HG02870 (cell line): ENCODE results near the gene C1QTNF3.
A peak's percentile ranks its signal among the peaks of the same experiment; 100 is the strongest.
"Not testable (repeated sequence)": the region's sequence is repeated elsewhere in the genome, so short reads cannot be mapped to it uniquely, and the experiment has no call there.

Experiments
- ATAC-seq: cut with Tn5 transposase; IDR thresholded peaks from one replicate; pipeline ENCODE4 v1.9.1; 2021; ENCODE audit warnings: mild to moderate bottlenecking, moderate library complexity; ENCODE audit not compliant: unreplicated experiment

C1QTNF3 gene

GRCh38 chr5:34026089-34026761 lies 16.8 kb downstream of the C1QTNF3 start:
- ATAC-seq: no peak

- ATAC-seq: peak; percentile 97
Observed at GRCh38 chr5:34022121-34022705, 20.8 kb downstream of the C1QTNF3 start.

DNA sequence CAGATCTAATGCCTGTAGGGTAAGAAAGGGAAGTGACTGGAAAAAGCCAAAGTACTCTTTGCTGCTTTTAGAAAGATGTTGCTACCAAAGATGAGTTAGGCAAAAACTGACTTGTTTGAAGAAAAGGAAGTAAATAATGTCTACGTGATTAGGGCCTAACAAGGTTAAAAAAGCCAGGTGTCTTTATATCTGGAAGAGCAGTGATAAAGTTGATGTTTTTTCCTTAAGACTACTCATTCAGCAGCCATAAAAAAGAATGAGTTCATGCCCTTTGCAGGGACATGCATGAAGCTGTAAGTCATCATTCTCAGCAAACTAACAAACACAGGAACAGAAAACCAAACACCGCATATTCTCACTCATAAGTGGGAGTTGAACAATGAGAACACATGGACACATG lies 21.7 kb downstream of the C1QTNF3 start:
- no peak for ATAC-seq

- no peak for ATAC-seq
Observed at GRCh38 chr5:34020726-34021125, 22.3 kb downstream of the C1QTNF3 start.

DNA sequence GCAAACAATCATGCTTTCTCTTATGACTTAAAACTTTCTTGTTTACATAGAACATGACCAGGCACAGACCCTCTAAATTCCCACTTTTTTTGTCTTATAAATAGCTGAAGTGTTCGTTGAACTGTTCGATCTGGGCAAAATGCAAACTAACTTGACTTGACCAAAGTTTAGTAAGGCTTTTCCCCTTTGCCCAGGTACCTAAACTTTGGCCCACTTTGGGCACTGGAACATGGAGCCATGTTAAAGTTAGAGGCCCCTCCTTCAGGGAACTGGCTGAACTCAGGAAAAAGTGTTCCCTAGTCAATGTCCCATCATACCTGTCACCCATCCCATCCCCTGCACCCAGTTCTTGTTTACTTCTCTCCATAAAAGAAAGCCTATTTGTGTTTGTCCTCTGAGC lies 25.8 kb downstream of the C1QTNF3 start:
- no peak for ATAC-seq

DNA sequence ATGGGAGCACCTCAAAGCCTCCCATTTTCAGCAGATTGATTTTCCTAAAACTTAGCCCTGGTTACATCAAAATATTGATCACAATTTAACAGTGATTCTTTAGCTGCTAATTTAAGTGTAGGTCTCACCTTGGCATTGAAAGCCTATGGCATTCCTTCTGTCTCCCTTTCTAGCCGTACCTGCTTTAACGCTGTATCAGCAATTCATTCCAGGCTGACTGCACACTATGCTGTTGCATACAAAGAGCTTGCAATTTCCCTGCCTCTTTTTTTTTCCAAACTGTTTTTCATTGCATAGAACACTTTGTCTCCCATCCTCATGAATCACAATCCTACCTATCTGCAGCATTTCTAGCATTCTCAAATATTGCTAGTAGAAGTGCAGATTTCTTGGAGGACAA lies 26.3 kb downstream of the C1QTNF3 start:
- no peak for ATAC-seq

DNA sequence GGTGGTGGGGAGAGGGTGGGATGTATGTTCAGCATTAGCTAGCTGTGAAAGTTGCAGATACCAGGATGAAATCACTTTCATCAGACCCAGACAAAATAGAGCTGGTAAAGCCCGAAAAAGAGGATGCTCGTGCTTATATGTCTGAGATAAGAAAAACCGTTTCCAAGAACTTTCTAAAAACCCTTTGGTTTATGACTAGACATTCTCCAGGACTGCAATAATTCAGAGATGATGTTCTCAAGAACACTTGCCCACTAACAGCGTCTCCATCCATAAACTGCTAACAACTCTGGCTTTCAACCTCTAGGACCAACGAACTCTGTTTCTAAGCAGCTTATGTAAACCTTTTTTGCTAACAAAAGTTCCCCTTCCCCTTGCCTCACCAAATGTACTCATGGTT lies 26.8 kb downstream of the C1QTNF3 start:
- ATAC-seq: no peak

DNA sequence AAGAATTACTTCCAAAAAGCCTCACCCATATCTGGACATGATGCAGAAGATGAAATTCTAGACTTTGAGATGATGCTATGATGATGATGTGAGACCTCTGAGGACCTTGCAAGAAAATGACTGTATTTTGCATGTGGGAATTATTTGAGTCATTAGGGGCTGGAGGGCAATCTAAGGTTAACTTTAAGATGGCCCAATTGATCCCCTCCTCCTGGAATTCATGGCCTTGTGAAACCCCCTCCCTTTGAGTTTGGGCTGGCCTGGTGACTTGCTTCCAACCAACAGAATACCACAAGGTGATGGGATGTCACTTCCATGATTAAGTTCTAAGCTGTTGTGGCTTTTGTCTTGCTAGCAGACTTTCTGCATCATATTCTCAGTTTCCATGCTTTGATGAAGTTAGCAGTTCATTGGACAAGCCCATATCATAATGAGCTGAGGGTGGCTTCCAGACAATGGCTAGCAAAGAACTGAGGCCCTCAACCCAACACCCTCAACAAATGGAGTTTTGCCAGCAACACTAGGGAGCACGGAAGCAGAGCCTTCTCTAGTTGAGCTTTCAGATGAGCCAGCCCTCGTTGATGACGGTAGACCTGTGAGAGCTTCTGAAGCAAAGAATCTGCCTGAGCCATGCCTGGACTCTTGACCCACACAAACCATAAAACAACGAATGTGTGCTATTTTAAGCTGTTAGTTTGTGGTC lies 27.7 kb downstream of the C1QTNF3 start:
- no peak for ATAC-seq

DNA sequence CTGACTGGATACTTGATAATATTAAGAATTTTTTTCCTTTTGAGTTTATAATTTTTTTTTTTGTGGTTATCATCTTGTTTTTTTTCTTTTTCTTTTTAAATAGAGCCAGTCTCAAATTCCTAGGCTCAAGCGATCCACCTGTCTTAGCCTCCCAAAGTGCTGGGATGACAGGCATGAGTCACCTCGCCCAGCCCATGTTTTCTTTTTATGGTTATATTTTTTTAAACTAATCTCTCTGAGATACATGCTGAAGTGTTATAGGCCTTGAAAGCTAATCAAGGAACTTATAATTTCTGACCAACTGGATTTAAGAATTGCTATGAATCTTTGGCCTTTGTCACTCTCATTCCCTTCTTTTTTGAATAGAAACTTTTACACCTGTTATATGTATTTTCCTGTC lies 28.4 kb downstream of the C1QTNF3 start:
- ATAC-seq: no peak

- no peak for ATAC-seq
Observed at GRCh38 chr5:34013547-34013946, 29.5 kb downstream of the C1QTNF3 start.

DNA sequence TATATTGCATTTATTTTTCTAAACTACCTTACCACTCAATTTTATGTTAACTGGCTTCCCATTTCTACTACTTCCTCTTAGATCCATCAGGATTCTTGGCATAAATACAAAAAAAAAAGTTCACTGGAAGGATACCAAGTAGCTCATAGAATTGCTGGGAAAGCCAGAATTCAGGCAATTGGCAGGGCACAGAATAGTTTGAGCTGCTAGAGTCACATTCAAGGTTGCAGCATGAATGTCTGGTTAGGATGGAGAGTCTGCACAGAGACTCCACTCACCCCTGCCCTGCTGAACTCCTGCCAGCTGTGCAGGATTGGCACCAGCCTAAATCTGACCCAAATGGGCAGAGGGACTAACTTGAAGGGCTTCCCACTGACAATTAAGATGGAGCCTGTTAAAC lies 30.2 kb downstream of the C1QTNF3 start:
- ATAC-seq: no peak

DNA sequence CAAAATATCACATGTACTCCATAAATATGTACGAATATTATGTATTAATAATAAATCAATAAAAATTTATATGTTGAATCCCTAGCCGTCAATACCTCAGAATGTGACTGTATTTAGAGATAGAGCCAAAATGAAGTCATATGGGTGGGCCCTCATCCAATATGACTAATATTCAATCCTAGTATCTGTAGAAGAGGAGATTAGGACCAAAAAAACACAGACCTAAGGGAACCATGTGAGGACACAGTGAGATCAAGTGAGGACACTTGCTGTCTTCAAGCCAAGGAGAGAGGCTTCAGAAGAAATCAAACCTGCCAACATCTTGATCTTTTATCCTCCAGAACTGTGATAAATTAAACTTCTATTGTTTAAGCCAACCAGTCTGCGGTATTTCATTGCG lies 31.5 kb downstream of the C1QTNF3 start:
- ATAC-seq: no peak

- not testable (repeated sequence) for ATAC-seq
Observed at GRCh38 chr5:34010146-34010545, 32.9 kb downstream of the C1QTNF3 start.

DNA sequence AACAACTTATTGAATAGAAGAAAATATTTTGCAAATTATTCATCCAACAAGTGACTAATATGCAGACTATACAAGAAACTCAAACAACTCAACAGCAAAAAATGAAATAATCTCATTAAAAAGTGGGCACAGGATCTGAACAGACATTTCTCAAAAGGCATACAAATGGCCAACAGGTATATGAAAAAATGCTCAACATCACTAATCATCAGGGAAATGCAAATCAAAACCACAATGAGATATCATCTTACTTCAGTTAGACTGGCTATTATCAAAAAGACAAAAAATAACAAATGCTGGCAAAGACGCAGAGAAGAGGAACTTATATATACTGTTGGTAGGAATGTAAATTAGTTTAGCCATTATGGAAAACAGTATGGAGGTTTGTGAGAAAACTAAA lies 33.4 kb downstream of the C1QTNF3 start:
- ATAC-seq: no peak

DNA sequence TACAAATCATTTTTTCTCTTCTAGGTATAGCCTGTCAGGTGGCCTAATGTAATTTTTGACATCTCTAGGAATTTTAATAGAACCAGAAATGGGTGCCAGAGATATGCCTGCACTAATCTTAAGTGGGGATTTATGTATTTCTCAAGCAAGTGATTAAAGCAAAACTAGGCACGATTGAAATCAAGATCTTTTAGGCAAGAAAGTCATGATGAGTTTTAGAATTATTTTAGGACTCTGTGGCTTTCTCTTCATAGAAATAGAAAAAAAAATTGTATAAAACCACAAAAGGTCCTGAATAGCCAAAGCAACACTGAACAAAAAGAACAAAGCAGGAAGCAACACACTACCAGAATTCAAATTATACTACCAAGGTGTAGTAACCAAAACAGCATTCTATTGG lies 34.2 kb downstream of the C1QTNF3 start:
- no peak for ATAC-seq

DNA sequence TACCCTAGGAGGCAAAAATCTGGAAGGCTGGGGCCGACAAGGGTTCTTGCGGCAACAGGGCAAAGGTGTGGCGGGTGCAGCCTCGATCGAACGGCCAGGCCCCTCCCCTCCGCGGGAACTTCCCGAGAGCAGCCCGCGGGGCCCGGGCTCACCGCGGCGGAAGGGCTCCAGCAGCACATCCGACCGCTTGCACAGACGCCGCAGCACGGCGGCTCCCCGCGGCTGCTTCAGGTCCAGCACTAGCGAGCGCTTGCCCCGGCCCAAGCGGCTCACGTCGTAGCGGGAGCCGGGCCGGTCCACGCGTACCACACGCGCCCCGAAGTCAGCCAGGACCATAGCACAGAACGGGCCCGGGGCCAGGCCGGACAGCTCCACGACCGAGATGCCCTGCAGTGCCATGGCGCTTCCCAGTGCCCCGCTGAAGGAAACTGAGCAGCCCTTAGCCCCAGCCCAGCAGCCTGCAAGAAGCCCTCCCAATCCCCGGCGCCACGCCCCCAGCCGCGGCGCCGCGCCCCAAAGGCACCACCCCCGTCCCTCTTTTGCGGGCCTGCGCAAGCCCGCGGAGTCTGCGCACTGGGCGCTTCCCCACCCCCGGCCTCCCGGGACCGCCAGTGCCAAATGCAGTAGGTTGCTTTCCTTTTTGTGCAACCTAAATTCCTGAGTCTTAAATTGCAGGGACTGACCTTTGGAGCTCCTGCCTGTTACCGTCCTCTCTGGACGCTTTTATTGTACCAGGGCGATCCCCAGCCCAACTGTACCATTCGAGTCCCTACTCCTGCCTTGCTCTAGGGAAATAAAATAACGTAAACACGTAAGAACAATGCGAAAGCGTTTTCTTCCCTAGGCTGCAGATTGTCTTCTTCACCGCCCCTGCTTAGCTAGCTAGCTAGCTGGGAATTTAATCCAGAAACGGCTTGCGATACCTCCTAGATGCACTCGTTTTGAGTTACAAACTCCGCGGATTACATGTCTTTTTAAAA lies 35.1 kb downstream of the C1QTNF3 start, which contains the start of gene AMACR:
Gene AMACR, minus strand, starts transcription at position 430 of the 980 bp plus-strand sequence. Its CDS starts 31 bp downstream, at position 399.
- peak; percentile 94 for ATAC-seq

GRCh38 chr5:34007201-34007620 lies 35.8 kb downstream of the C1QTNF3 start:
- ATAC-seq: no peak

- no peak for ATAC-seq
Observed at GRCh38 chr5:34005681-34006080, 37.3 kb downstream of the C1QTNF3 start.

DNA sequence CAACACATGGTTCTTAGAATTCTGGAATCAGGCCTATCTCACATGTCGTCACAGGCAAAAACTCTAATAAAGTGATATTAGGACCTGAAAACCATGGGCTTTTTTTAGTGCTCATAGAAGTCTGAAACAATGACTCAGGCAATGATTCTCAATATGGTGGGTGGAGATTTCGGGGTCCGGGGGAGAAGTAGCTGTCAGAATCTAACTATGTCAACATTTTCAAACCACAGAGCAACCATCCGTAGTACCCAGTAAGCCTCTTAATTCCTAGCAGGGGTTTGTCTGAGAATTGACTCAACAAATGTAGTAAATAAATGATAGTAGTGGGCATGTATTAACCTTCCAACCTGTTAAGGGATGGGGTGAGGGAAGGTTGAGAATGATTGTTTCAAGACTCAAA lies 37.8 kb downstream of the C1QTNF3 start:
- ATAC-seq: no peak

GRCh38 chr5:34003941-34004340 lies 39.1 kb downstream of the C1QTNF3 start:
- no peak for ATAC-seq
